ENCODE data around the gene SMIM10L2A.
A peak's percentile ranks its signal among the peaks of the same experiment; 100 is the strongest.
"Not testable (repeated sequence)": the region's sequence is repeated elsewhere in the genome, so short reads cannot be mapped to it uniquely, and the experiment has no call there.

The SMIM10L2A gene

GRCh38 chrX:135421932-135422809 is at the start of gene SMIM10L2A:
Gene SMIM10L2A (plus strand): TSS chrX:135421944. CDS start chrX:135422132, 188 bp downstream.
- no peak for DNase-seq (ENCODE audit: low read depth, low spot score)

- DNase-seq (ENCODE audit: low read depth, low spot score) = no peak
These were observed 48.4 kb upstream of the SMIM10L2A start for GRCh38 chrX:135373357-135373756.

GRCh38 chrX:135382260-135382659 is 39.5 kb upstream of the SMIM10L2A start:
- DNase-seq (ENCODE audit: low read depth, low spot score) = no peak

GRCh38 chrX:135383249-135383648 is 38.5 kb upstream of the SMIM10L2A start:
- no peak for DNase-seq (ENCODE audit: low read depth, low spot score)

GRCh38 chrX:135384161-135384836 is 37.4 kb upstream of the SMIM10L2A start:
- DNase-seq (ENCODE audit: low read depth, low spot score) = peak; percentile 11

GRCh38 chrX:135388841-135389240 is 32.9 kb upstream of the SMIM10L2A start:
- DNase-seq (ENCODE audit: low read depth, low spot score) = no peak

- DNase-seq (ENCODE audit: low read depth, low spot score) = no peak
These were observed 32.5 kb upstream of the SMIM10L2A start for GRCh38 chrX:135389243-135389642.

GRCh38 chrX:135389717-135390116 is 32.0 kb upstream of the SMIM10L2A start:
- DNase-seq (ENCODE audit: low read depth, low spot score) = no peak

GRCh38 chrX:135391734-135392133 is 30.0 kb upstream of the SMIM10L2A start:
- no peak for DNase-seq (ENCODE audit: low read depth, low spot score)

- no peak for DNase-seq (ENCODE audit: low read depth, low spot score)
These were observed 28.7 kb upstream of the SMIM10L2A start for GRCh38 chrX:135393051-135393450.

GRCh38 chrX:135395064-135395463 is 26.7 kb upstream of the SMIM10L2A start:
- no peak for DNase-seq (ENCODE audit: low read depth, low spot score)

- DNase-seq (ENCODE audit: low read depth, low spot score) = no peak
These were observed 25.6 kb upstream of the SMIM10L2A start for GRCh38 chrX:135396109-135396508.

GRCh38 chrX:135396566-135396965 is 25.2 kb upstream of the SMIM10L2A start:
- DNase-seq (ENCODE audit: low read depth, low spot score) = no peak

- DNase-seq (ENCODE audit: low read depth, low spot score) = no peak
These were observed 24.1 kb upstream of the SMIM10L2A start for GRCh38 chrX:135397652-135398051.

- DNase-seq (ENCODE audit: low read depth, low spot score) = no peak
These were observed 18.4 kb upstream of the SMIM10L2A start for GRCh38 chrX:135403374-135403773.

- not testable (repeated sequence) for DNase-seq (ENCODE audit: low read depth, low spot score)
These were observed 15.3 kb upstream of the SMIM10L2A start for GRCh38 chrX:135406428-135406827.

GRCh38 chrX:135408794-135409193 is 12.9 kb upstream of the SMIM10L2A start:
- DNase-seq (ENCODE audit: low read depth, low spot score) = no peak

- no peak for DNase-seq (ENCODE audit: low read depth, low spot score)
These were observed 10.7 kb upstream of the SMIM10L2A start for GRCh38 chrX:135410861-135411627.

- no peak for DNase-seq (ENCODE audit: low read depth, low spot score)
These were observed 9.9 kb upstream of the SMIM10L2A start for GRCh38 chrX:135411893-135412292.

- no peak for DNase-seq (ENCODE audit: low read depth, low spot score)
These were observed 5.2 kb upstream of the SMIM10L2A start for GRCh38 chrX:135416546-135416945.

- no peak for DNase-seq (ENCODE audit: low read depth, low spot score)
These were observed 913 bp upstream of the SMIM10L2A start for GRCh38 chrX:135420831-135421230.

- DNase-seq (ENCODE audit: low read depth, low spot score) = peak; percentile 72
These were observed 210 bp upstream of the SMIM10L2A start for GRCh38 chrX:135421537-135421931.

Measured in activated CD4-positive, CD25-positive, alpha-beta regulatory T cell treated with anti-CD3 and anti-CD28 coated beads, Interleukin-2, amount 50 U/mL, for 16 hours (primary cell).